HL-60 (cell line): Measurements from ENCODE around the gene OTOP3.

Experiments
- CTCF ChIP-seq: IDR thresholded peaks from one replicate; pipeline ENCODE4 v1.5.1; 2011; ENCODE audit warnings: low read length, control low read depth, inconsistent platforms; ENCODE audit not compliant: insufficient read depth
- REST ChIP-seq: IDR thresholded peaks from 2 replicates; pipeline ENCODE4 v1.6.1; 2012; ENCODE audit warnings: low read depth; ENCODE audit not compliant: insufficient replicate concordance
- SPI1 ChIP-seq: IDR thresholded peaks from 2 replicates; pipeline ENCODE4 v1.6.1; 2012; ENCODE audit warnings: low read depth, mild to moderate bottlenecking, borderline replicate concordance

DNA sequence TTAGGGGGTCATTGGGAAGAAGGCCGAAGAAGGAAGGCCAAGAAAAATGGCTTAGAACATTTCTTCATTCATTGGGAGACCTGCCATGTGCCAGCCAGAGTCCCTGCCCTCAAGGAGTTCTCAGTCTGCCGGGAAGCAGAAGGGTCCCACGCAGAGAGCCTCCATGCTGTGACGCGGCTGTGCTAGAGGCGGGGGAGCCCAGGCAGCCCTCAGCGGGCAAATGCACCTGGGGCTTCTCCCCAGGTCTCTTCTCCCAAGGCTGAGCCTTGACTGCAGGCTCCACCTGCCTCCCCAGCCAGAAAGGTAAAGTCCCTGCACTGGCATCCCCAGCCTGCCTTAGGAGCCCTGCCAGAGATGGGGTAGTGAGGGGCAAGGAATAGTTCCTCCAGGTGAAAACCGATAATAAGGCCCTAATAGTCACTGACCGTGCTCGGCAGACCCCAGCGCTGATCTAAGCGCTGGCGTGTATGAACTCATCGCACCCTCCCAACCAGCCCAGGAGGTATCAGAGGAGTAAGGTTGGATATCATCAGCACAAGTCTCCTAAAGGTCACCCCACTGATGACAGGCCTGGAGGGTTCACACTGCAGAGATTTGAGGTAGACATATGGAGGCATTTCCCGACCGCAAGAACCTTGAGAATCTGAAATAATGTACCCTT lies 45.8 kb downstream of the OTOP3 start:
- TF ChIP-seq CTCF (no peak), REST (no peak), SPI1 (no peak)
